HG03159 (cell line): Measurements from ENCODE around the gene CBY1.
A peak's percentile ranks its signal among the peaks of the same experiment; 100 is the strongest.
"Not testable (repeated sequence)": the region's sequence is repeated elsewhere in the genome, so short reads cannot be mapped to it uniquely, and the experiment has no call there.

Experiments
- ATAC-seq: cut with Tn5 transposase; IDR thresholded peaks from one replicate; pipeline ENCODE4 v1.9.1; 2021; ENCODE audit warnings: mild to moderate bottlenecking, moderate library complexity; ENCODE audit not compliant: unreplicated experiment

CBY1 gene

GRCh38 chr22:38656256-38657044 is at the start of gene CBY1, which contains the start of gene FAM227A:
Gene CBY1, plus strand, starts transcription at chr22:38656638. Its CDS starts 11,417 bp downstream, at chr22:38668055.
Gene FAM227A, minus strand, starts transcription at chr22:38656392. Its CDS starts 6,224 bp downstream, at chr22:38650168.
- peak; percentile 63 for ATAC-seq

GRCh38 chr22:38607680-38608079 is 48.8 kb upstream of the CBY1 start:
- ATAC-seq: no peak

- no peak for ATAC-seq
Measured at GRCh38 chr22:38608992-38609750, 47.3 kb upstream of the CBY1 start.

- no peak for ATAC-seq
Measured at GRCh38 chr22:38610234-38610633, 46.2 kb upstream of the CBY1 start.

- no peak for ATAC-seq
Measured at GRCh38 chr22:38611559-38611958, 44.9 kb upstream of the CBY1 start.

GRCh38 chr22:38612217-38613006 is 44.0 kb upstream of the CBY1 start:
- ATAC-seq: no peak

GRCh38 chr22:38613588-38613987 is 42.9 kb upstream of the CBY1 start:
- no peak for ATAC-seq

GRCh38 chr22:38614332-38615063 is 41.9 kb upstream of the CBY1 start:
- ATAC-seq: no peak

GRCh38 chr22:38615064-38615405 is 41.4 kb upstream of the CBY1 start:
- ATAC-seq: not testable (repeated sequence)

GRCh38 chr22:38618258-38618657 is 38.2 kb upstream of the CBY1 start:
- no peak for ATAC-seq

- no peak for ATAC-seq
Measured at GRCh38 chr22:38618682-38619081, 37.8 kb upstream of the CBY1 start.

- ATAC-seq: no peak
Measured at GRCh38 chr22:38623351-38623750, 33.1 kb upstream of the CBY1 start.

GRCh38 chr22:38628444-38628843 is 28.0 kb upstream of the CBY1 start:
- ATAC-seq: no peak

GRCh38 chr22:38629108-38629507 is 27.3 kb upstream of the CBY1 start:
- no peak for ATAC-seq

- ATAC-seq: no peak
Measured at GRCh38 chr22:38631724-38632123, 24.7 kb upstream of the CBY1 start.

GRCh38 chr22:38632528-38632927 is 23.9 kb upstream of the CBY1 start:
- ATAC-seq: no peak

- no peak for ATAC-seq
Measured at GRCh38 chr22:38638216-38638615, 18.2 kb upstream of the CBY1 start.

GRCh38 chr22:38638728-38639127 is 17.7 kb upstream of the CBY1 start:
- ATAC-seq: no peak

- no peak for ATAC-seq
Measured at GRCh38 chr22:38641476-38642040, 14.9 kb upstream of the CBY1 start.

GRCh38 chr22:38644245-38644644 is 12.2 kb upstream of the CBY1 start:
- ATAC-seq: not testable (repeated sequence)
